ENCODE measurements around the gene LSM11.
"Not testable (repeated sequence)": the region's sequence is repeated elsewhere in the genome, so short reads cannot be mapped to it uniquely, and the experiment has no call there.

The LSM11 gene

GRCh38 chr5:157710882-157711281, 32.6 kb upstream of the LSM11 start:
- no peak for TF ChIP-seq CTCF (IDR thresholded peaks at IDR 0.05; ENCODE audit: low read depth, low read length)
- H3K4me3 ChIP-seq (ENCODE audit: low read depth, low read length) = no peak overlapping the region
- in situ Hi-C loops (cut with HindIII; ENCODE audit: low sequenced_read_pairs) = no loop called here
- peak; percentile 68 for DNase-seq (ENCODE audit: low read depth, low spot score)

GRCh38 chr5:157713830-157714595, 29.5 kb upstream of the LSM11 start:
- no peak overlapping the region for H3K4me3 ChIP-seq (ENCODE audit: low read depth, low read length)
- no peak for DNase-seq (ENCODE audit: low read depth, low spot score)
- no peak for TF ChIP-seq CTCF (IDR thresholded peaks at IDR 0.05; ENCODE audit: low read depth, low read length)
- in situ Hi-C loops (cut with HindIII; ENCODE audit: low sequenced_read_pairs) = no loop called here

- in situ Hi-C loops (cut with HindIII; ENCODE audit: low sequenced_read_pairs) = no loop called here
- TF ChIP-seq CTCF (IDR thresholded peaks at IDR 0.05; ENCODE audit: low read depth, low read length) = no peak
- no peak overlapping the region for H3K4me3 ChIP-seq (ENCODE audit: low read depth, low read length)
- DNase-seq (ENCODE audit: low read depth, low spot score) = no peak
Observed at GRCh38 chr5:157714596-157714864, 29.0 kb upstream of the LSM11 start.

- peak; percentile 55 for TF ChIP-seq CTCF (IDR thresholded peaks at IDR 0.05; ENCODE audit: low read depth, low read length)
- H3K4me3 ChIP-seq (ENCODE audit: low read depth, low read length) = no peak overlapping the region
- peak; percentile 80 for DNase-seq (ENCODE audit: low read depth, low spot score)
- in situ Hi-C loops (cut with HindIII; ENCODE audit: low sequenced_read_pairs) = no loop called here
Observed at GRCh38 chr5:157718519-157718918, 25.0 kb upstream of the LSM11 start.

GRCh38 chr5:157719245-157719644, 24.3 kb upstream of the LSM11 start:
- in situ Hi-C loops (cut with HindIII; ENCODE audit: low sequenced_read_pairs) = no loop called here
- DNase-seq (ENCODE audit: low read depth, low spot score) = no peak
- no peak overlapping the region for H3K4me3 ChIP-seq (ENCODE audit: low read depth, low read length)
- no peak for TF ChIP-seq CTCF (IDR thresholded peaks at IDR 0.05; ENCODE audit: low read depth, low read length)

- no peak for DNase-seq (ENCODE audit: low read depth, low spot score)
- in situ Hi-C loops (cut with HindIII; ENCODE audit: low sequenced_read_pairs) = no loop called here
- no peak for TF ChIP-seq CTCF (IDR thresholded peaks at IDR 0.05; ENCODE audit: low read depth, low read length)
- H3K4me3 ChIP-seq (ENCODE audit: low read depth, low read length) = no peak overlapping the region
Observed at GRCh38 chr5:157721159-157721558, 22.4 kb upstream of the LSM11 start.

- H3K4me3 ChIP-seq (ENCODE audit: low read depth, low read length); DNase-seq (ENCODE audit: low read depth, low spot score); in situ Hi-C loops (cut with HindIII; ENCODE audit: low sequenced_read_pairs): not testable (repeated sequence)
Observed at GRCh38 chr5:157722895-157723294, 20.6 kb upstream of the LSM11 start.

GRCh38 chr5:157726607-157727006, 16.9 kb upstream of the LSM11 start:
- H3K4me3 ChIP-seq (ENCODE audit: low read depth, low read length); in situ Hi-C loops (cut with HindIII; ENCODE audit: low sequenced_read_pairs); DNase-seq (ENCODE audit: low read depth, low spot score): not testable (repeated sequence)

GRCh38 chr5:157727858-157728257, 15.7 kb upstream of the LSM11 start:
- H3K4me3 ChIP-seq (ENCODE audit: low read depth, low read length); DNase-seq (ENCODE audit: low read depth, low spot score); in situ Hi-C loops (cut with HindIII; ENCODE audit: low sequenced_read_pairs): not testable (repeated sequence)

All from astrocyte of the spinal cord (primary cell).